Fibroblast of villous mesenchyme (primary cell): ENCODE results near the gene CEP164. TPM values are rescaled to one million over a fixed set of nuclear protein-coding genes. Genes with fewer than 3 reads are reported as not detected.

Experiments
- DNase-seq: peaks from one replicate; pipeline ENCODE4 v3.0.0-alpha.2; 2010; ENCODE audit warnings: low read depth
- H3K4me3 ChIP-seq: 2 replicates; pipeline ENCODE4 v1.5.1; 2011; ENCODE audit warnings: low read depth, mild to moderate bottlenecking, low read length
- total RNA-seq: library from RNA; depleted of rRNA; stranded (reverse); fragments of >200 nt; gene quantifications from 2 replicates; pipeline ENCODE4 v1.2.3, GENCODE V29; 2012
- TF ChIP-seq, protein P1 (sequence below): IDR thresholded peaks from 2 replicates; pipeline ENCODE4 v1.5.1; 2012; ENCODE audit warnings: low read depth, mild to moderate bottlenecking, low read length; ENCODE audit not compliant: insufficient read depth

The CEP164 gene
- total RNA-seq, 1 donor, result 33.7 TPM

DNA sequence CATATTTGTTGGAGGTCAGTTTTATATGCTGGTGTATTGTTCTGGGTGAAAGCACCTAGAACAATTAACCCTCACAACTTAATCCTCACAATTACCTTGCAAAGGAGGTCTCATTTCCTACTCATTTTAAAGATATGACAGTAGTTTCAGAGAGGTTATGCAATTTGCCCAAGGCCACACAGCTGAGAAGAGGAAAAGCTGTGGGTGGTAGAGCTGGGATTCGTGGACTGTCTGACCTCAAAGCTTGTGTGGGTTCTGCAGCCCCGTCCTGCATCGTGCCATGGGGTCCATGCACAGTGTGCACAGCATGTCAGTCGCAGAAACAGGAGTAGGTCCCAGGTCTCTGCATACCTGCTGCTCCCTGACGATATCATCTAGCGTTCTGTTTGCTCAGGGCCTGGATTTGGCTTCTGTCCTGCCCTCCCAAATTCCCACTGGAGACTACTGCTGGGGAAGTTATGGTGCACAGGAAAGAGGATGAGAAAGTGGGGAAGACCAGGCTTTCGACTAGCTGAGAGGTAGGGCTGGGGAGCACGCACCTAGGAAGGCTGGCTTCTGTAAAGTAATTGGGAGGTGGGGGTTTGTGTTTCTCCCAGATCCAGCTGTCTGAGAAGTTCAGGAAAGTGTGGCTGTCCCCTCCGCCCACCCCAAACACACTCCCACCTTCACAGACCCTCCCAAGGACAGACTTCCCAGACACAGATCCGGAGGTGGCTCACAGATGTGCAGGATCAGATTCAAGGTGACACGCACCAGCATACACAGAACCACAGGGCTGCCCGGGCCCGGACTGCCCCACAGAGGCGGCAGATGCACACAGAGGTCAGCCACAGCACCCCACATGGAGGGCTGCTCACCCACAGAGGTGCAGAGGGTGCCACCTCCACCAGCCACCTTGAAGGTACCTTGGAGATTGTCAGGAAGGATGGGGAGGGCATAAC, 13.6 kb upstream of the CEP164 start:
- DNase-seq, result no peak
- peak overlapping the region; percentile 82 for H3K4me3 ChIP-seq
- TF ChIP-seq, protein P1, sequence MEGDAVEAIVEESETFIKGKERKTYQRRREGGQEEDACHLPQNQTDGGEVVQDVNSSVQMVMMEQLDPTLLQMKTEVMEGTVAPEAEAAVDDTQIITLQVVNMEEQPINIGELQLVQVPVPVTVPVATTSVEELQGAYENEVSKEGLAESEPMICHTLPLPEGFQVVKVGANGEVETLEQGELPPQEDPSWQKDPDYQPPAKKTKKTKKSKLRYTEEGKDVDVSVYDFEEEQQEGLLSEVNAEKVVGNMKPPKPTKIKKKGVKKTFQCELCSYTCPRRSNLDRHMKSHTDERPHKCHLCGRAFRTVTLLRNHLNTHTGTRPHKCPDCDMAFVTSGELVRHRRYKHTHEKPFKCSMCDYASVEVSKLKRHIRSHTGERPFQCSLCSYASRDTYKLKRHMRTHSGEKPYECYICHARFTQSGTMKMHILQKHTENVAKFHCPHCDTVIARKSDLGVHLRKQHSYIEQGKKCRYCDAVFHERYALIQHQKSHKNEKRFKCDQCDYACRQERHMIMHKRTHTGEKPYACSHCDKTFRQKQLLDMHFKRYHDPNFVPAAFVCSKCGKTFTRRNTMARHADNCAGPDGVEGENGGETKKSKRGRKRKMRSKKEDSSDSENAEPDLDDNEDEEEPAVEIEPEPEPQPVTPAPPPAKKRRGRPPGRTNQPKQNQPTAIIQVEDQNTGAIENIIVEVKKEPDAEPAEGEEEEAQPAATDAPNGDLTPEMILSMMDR, result no peak

DNA sequence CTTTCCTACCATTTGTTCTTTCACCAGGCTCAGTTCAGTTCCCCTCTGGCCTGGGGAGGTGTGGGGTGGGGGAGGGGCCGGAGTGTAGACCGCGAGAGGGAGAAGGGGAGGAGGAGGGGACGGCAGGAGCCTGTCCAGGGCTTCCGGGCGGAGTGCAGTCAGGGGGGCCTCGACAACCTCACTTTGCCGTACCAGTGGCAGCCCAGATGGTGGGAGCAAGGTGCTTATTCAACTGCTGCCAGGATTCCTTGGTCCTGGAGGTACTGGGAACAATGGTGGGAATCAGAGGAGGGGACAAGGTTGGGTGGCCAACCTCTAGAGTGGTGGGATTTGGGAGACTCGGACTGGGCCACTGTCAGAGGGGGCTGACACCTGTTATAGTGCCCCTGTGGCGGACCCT, 12.8 kb upstream of the CEP164 start:
- H3K4me3 ChIP-seq, result peak overlapping the region; percentile 82
- no peak for DNase-seq
- TF ChIP-seq, protein P1, result no peak

DNA sequence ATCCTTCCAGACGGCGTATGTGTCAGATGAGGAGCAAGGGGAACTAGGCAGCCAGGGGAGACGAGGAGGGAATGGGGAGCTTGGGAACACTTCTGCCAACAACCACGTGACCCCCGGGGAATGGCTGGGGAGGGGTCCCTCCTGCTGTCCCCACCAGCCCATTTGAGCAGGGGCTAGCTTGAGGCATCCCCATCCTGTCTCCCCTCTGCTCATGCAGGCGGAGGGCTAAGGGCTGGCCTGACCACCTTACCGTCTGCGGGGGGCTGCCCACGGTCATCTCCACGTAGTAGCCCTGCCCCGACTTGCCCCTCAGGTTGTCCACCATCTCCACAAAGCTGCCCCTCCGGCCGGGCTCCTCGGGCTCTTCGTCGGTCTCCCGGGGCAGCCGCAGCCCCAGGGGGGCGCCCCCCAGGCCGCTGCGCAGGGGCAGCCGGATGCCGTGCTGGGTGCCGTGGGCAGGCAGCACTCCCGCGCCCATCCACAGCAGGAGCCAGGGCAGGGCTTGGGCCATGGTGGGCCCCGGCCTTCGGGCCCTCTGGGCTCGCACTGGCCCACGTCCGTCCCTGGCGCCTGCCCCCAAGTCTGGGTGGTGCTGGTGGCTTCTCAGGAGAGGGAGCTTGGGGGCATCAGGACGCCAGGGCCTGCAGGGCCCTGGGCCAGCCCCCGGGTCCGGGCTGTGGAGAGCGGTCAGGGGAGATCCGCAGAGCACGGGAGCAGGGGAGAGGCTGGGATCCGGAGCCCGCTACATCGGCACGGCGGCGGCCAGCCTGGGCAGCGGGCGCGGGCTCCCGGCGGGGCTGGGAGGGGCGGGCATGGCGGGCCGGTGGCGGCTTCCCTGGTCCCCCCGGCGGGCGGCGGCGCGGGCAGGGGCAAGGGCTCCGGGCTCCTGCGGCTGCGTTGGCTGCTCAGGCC, 12.1 kb upstream of the CEP164 start:
- TF ChIP-seq, protein P1, result no peak
- DNase-seq, result no peak
- H3K4me3 ChIP-seq, result peak overlapping the region; percentile 82

DNA sequence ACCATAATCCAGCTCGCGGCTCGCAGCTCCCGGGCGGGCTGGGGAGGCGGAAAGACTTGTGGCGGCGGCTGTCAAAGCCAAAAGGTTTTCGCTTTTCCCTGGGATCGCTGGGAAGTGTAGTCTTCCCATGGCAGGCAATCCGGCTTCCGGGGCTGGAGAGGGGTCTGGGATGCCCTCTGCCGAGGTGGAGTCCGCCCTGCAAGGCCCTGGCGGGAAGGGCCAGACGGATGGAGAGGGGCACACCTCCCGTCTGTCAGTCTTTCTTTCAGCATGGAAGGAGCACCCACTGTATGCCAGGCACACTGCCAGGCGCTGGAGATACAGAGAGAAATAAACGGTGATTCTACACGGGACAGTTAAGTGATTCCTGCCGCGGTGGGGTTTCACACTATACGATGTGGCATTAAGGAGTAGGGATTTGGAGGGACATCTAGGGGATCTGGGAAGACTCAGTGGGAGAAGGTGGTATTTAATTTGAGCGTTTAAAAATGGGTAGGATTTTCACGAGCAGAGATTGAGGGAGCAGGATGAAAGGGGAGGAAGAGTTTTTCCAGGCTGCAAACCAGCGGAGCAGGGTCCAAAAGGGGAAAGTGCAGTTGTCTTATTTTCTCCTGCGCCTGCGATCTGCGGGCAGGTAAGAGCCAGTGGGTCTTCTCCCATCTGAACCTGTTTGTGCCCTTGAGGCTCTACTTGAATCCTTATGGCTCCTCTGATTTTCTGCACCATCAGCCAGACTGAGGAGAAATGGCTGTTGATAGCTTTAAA, 11.3 kb upstream of the CEP164 start, which contains the start of gene BACE1:
TSS of gene BACE1 (minus strand) at position 60 of the 765 bp plus-strand sequence. CDS start 461 bp downstream, outside the sequence.
- peak within 1 kb of the TSS; percentile 82 for H3K4me3 ChIP-seq
- DNase-seq, result peak; percentile 85
- TF ChIP-seq, protein P1, result peak; percentile 58

DNA sequence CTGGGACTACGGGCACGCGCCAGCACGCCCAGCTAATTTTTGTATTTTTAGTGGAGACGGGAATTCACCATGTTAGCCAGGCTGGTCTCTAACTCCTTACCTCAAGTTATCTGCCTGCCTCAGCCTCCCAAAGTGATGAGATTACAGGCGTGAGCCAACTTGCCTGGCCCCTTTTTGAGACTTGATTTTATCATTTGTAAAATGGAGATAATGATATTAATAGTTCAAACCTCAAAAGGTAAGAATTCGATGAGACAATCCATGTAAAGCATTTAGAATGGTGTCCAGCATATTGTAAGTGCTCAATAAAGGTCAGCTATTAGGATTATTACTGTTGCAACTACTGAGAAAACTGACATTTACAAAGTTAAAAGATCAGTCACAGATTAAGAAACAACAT, 8.9 kb upstream of the CEP164 start:
- DNase-seq, result no peak
- no peak overlapping the region for H3K4me3 ChIP-seq
- TF ChIP-seq, protein P1, result no peak
